NCI-H2029 treated with DMSO at 0.1 percent for 48 hours (cell line): Measurements from ENCODE around the gene GUCA2A.
"Not testable (repeated sequence)": the region's sequence is repeated elsewhere in the genome, so short reads cannot be mapped to it uniquely, and the experiment has no call there.

Experiments used
- DNase-seq: peaks from one replicate; lab custom pipeline; 2025; lab: John Stamatoyannopoulos, UW

GUCA2A gene

GRCh38 chr1:42164551-42165420 is at the start of gene GUCA2A:
Gene GUCA2A, minus strand, starts transcription at chr1:42164745. Its CDS starts 33 bp downstream, at chr1:42164712.
- DNase-seq: no peak

- no peak for DNase-seq
These were observed 46.7 kb upstream of the GUCA2A start for GRCh38 chr1:42211224-42211623.

- DNase-seq: no peak
These were observed 46.0 kb upstream of the GUCA2A start for GRCh38 chr1:42210421-42211133.

- DNase-seq: no peak
These were observed 45.1 kb upstream of the GUCA2A start for GRCh38 chr1:42209526-42210251.

- DNase-seq: not testable (repeated sequence)
These were observed 42.4 kb upstream of the GUCA2A start for GRCh38 chr1:42206930-42207329.

GRCh38 chr1:42206164-42206563 is 41.6 kb upstream of the GUCA2A start:
- DNase-seq: no peak

GRCh38 chr1:42201986-42202385 is 37.4 kb upstream of the GUCA2A start:
- no peak for DNase-seq

GRCh38 chr1:42198251-42198650 is 33.7 kb upstream of the GUCA2A start:
- no peak for DNase-seq

- DNase-seq: no peak
These were observed 31.3 kb upstream of the GUCA2A start for GRCh38 chr1:42195841-42196240.

GRCh38 chr1:42192106-42192505 is 27.6 kb upstream of the GUCA2A start:
- DNase-seq: no peak

GRCh38 chr1:42191319-42191718 is 26.8 kb upstream of the GUCA2A start:
- no peak for DNase-seq

- no peak for DNase-seq
These were observed 25.6 kb upstream of the GUCA2A start for GRCh38 chr1:42189931-42190853.

GRCh38 chr1:42186152-42186551 is 21.6 kb upstream of the GUCA2A start:
- no peak for DNase-seq

- DNase-seq: no peak
These were observed 20.1 kb upstream of the GUCA2A start for GRCh38 chr1:42184616-42185015.

- no peak for DNase-seq
These were observed 19.4 kb upstream of the GUCA2A start for GRCh38 chr1:42183957-42184268.

GRCh38 chr1:42183210-42183956 is 18.8 kb upstream of the GUCA2A start:
- DNase-seq: no peak

- no peak for DNase-seq
These were observed 17.1 kb upstream of the GUCA2A start for GRCh38 chr1:42181687-42182086.

- peak; percentile 33 for DNase-seq
These were observed 15.4 kb upstream of the GUCA2A start for GRCh38 chr1:42179900-42180329.

GRCh38 chr1:42179275-42179674 is 14.7 kb upstream of the GUCA2A start:
- DNase-seq: peak; percentile 56

- DNase-seq: no peak
These were observed 13.7 kb upstream of the GUCA2A start for GRCh38 chr1:42178249-42178648.

- DNase-seq: peak; percentile 97
These were observed 13.0 kb upstream of the GUCA2A start for GRCh38 chr1:42177541-42177981.
